DMS153 (cell line): ENCODE data around the gene XCR1.
"Not testable (repeated sequence)": the region's sequence is repeated elsewhere in the genome, so short reads cannot be mapped to it uniquely, and the experiment has no call there.

Source experiments
- DNase-seq: peaks from one replicate; lab custom pipeline; 2025; lab: John Stamatoyannopoulos, UW

Gene XCR1

DNA sequence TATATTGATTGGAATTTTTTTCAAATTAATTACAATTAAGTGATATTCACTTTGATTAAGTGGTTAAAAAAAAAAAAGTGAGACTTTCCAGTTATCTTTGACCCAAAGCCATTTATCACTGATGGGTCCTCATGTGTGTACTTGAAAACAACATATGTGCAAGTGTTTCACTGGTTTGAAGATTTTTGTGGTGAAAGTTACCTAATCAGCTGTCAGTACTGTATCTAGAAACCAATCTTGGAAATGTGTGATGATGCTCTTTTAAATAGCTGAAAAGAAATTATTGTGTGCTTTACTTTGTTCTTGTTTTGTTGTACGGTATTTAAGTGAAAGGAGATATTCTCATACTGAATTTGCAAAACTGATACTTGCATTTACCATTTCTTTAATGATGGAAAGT, 11.6 kb upstream of the XCR1 start:
- no peak for DNase-seq

DNA sequence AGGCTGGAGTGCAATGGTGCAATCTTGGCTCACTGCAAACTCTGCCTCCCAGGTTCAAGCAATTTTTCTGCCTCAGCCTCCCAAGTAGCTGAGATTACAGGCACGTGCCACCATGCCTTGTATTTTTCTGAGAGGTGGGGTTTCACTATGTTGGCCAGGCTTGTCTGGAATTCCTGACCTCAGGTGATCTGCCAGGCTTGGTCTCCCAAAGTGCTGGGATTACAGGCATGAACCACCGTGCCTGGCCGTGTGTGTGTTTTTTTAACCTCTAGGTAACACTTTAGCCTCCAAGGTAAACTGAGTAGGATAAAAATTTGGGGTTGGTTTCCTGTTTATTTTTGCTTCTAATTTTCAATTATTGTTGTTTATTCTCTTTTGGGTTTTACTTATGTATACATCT, 10.8 kb upstream of the XCR1 start:
- not testable (repeated sequence) for DNase-seq

DNA sequence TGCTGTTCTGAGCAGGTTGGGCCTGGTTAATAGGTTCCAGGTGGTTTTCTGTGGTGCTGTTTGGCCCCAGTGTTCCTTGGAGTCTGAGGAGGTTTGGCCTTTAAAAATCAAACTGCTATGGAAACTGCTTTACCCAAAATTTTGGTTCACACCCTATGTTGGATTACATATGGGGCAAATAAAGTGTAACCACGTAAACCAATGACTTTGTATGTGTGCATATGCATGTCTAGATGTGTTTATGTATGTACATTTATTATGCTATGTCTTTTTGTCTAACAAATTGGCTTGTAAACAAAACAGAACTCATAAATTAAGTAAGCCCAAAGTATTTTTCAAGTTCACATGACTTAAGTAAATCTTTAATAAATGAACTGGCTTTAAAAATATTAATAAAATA, 8.9 kb upstream of the XCR1 start:
- DNase-seq: no peak

DNA sequence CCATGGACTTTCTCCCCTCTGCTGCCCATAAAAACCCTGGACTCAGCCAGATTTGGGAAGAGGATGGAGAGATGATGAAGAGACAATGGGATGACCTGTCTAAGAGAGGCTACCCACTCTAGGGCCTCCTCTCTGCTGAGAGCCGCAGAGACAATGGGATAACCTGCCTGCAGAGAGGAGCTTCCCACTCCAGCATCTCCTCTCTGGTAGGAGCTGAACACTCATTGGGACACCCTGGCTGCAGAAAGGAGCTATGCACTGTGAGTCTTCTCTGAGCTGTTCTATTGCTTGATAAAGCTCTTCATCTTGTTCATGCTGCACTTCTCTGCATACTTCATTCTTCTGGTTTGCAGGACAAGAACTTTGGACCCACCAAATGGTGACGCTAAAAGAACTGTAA, 4.5 kb upstream of the XCR1 start:
- DNase-seq: no peak

DNA sequence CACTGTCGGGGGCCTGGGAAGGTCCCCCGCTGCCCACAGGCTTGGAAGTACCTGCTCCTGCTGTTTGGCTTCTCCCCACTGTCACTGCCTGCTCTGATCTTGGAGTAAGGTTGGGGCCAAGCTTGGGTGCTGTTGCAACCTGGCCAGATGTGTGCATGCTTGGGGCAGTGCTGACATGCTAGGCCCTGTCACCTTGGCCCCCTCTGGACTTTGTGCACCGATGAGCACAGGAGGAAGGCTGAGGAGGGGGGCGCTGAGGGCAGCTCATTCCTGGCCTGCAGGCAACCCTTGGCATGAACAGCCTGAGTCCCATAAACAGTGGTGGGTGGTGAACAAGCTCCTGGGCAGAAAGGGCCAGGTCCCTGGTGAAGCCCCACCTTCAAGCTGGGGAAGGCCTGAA, 4.0 kb upstream of the XCR1 start:
- no peak for DNase-seq

DNA sequence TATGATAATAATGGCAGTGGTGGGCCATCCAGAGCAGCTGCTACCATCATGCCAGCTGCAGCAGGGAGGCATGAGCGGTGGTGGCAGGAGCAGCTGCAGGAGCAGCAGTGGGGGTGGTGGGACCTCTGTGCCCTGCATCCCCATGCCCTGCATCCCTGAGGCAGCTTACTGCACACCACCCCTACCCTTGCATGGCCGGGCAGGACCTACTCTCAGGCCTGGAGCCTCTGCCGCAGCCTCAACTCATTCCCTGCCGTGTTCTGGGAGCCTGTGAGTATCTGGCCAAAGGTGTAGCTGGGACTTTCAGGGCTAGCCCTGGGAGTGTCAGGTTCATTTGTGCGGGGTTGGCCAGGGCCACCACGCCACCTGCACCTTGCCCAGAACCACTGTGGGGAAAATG, 3.3 kb upstream of the XCR1 start:
- DNase-seq: no peak

DNA sequence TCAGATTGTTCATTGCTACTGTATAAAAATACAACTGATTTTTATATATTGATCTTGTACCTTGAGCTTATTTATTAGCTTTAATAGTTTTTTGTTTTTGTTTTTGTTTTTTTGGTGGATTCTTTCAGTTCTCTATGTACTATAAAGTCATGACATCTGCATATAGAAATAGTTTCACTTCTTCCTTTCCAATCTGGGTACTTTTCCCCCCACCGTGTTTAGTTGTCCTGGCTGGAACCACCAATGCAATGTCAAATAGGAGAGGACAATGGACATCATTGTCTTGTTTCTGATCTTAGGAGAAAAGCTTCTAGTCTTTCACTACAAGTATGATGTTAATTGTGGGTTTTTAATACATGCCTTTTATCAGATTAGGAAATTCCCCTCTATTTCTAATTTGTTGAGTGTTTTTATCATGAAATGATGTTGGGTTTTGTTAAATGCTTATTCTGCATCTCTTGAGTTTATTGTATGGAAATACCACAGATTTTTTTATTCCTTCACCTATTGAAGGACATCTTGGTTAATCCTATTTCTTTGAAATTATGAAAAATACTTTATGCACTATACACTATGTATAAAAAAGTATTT, 2.8 kb upstream of the XCR1 start:
- DNase-seq: no peak

DNA sequence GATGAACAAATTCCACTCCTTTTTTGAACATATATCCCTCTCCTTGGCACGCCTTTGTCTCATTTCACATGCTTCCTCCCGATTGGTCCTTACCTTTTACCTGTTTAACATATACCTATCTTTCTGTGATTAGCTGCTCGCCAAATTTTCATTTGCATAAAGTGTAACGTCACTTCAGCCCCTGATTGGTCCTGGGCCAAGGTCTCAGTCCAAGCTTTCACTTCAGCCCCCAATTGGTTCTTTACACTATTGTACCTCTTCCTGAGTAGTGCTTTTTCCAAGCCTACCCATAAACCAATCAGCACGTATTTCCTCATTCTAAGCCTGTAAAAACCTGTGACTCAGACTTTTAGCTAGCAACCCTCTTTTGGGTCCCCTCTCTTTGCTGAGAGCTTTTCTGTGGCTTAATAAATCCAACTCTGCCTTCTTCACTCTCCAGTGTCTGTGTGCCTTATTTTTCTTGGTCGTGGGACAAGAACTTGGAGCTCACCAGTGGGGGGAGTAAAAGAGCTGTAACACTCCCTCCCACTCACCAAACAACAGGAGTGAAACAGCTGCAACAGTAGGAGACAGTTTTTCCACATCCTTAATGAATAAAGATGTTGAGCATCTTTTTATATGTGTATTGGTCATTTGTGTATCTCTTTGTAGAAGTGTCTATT, 584 bp upstream of the XCR1 start:
- no peak for DNase-seq

DNA sequence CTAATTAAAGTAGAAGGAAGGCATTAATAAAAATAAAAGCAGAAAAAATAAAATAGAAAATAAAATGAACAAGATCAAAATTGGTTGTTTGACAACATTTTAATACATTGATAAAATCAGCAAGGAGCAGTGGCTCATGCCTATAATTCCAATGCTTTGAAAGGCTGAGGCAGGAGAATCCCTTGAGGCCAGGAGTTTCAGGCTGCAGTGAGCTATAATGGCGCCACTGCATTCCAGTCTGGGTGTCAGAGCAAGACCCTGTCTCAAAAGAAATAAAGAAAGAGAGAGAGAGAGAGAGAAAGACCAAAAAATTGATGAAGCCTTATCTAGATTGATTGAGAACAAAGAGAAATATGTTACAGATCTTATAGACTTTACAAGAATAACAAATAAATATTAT, 2.1 kb downstream of the XCR1 start:
- no peak for DNase-seq

DNA sequence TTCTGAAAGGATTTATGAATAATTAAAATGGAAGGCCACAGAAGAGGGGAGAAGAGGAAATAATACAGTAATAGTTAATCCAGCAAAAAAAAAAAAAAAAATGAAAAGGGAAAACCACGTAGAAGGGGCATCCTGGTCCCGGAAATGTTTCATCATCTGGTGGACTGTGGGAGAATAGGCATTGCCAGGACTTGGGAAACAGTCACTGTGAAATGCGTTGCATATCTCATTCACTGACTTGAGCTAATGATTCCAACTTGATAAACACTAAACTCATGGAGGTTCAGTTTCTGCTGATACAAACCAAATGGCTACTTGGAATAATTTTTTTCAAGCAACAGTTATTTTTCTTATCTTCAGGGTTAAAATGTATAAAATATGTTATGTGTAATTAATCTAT, 3.2 kb downstream of the XCR1 start:
- DNase-seq: no peak

DNA sequence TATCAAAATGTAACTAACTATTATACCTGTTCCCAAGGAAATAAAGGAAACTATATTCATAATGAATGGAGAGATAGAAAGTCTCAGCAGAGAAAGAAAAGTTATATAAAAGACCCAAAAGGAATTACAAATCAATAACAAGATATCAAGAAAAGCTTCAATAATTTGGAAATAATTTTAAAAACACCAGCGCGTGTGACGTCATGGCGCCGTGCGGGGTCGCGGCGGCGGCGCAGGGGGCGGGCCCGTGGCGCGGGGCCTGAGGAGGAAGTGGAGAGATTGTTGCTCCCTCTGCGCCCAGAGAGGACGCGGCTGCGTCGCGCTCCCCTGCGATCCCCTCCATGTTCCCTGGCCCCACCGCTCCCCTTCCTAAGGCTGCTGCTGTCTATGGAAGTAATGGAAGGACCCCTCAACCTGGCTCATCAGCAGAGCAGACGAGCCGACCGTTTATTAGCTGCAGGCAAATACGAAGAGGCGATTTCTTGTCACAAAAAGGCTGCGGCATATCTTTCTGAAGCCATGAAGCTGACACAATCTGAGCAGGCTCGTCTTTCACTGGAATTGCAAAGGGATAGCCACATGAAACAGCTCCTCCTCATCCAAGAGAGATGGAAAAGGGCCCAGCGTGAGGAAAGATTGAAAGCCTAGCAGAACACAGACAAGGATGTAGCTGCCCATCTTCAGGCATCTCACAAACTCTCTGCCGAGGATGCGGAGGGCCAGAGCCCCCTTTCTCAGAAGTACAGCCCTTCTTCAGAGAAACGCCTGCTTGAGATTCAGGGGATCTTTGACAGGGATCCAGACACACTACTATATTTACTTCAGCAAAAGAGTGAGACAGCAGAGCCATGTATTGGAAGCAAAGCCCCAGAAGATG, 4.1 kb downstream of the XCR1 start:
- DNase-seq: no peak

DNA sequence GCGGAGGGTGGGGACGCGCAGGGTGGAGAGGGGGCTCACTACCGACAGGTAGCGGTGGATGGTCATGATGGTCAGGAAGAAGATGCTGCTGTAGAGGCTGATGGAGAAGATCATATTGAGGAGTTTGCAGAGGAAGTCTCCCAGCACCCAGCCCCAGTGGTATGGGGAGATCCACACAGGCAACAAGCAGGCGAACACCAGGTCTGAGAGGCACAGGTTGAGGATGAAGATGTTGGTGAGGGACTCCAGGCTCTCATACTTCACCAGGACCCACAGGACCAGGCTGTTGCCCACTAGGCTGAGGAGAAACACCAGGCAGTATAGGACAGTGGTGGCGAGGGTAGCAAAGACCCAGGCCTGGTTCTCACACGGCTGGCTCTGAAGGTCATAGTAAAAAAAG, 5.8 kb downstream of the XCR1 start:
- no peak for DNase-seq

DNA sequence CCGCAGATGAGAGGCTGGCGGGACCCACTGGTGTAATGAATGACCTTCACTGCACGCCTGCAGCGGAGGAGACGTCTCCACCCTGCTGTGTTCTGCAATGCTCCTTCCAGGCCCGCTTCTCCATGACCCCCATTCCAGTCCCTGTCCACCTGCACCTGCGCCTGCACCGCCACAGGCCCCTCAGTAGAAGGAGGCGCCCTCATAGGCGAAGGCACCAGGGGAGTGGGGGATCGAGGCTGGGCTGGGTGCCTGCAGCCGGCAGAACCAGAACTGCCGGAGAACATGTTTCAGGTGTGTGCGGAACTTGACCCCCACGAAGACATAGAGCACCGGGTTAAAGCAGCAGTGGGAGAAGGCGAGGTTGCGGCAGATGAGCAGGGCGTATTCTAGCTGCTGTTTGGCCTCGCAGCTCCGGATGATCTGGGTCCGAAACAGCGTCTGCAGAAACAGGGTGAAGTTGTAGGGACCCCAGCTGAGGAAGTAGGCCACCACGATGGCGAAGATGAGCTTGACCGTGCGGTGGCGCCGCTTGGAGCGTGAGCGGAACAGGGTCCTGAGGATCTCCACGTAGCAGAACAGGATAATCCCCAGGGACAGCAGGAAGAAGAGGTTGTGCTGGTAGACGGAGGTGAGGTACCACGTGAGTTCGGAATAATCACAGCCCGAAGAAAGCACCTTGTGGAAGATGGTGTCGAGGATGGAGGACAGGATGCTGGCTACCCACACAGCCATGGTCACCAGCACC, 6.3 kb downstream of the XCR1 start:
- DNase-seq: no peak

DNA sequence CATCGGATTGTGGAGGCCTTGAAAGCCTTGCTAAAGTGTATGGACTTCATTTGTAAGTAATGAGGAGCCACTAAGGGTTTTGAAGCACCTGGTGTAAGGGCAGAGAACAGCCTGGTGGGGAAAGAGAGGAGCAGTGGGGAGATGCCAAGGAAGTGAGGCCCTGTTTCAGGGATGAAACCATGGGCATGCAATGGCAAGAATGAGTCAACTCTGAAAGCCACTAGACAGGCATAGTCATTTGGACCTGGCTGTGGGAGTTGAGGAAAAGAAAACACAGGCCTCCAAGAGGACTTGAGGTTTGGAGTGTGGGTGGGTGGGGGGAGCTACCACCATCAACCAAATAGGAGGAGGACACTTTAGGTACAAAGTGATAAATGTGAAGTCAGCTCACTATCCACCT, 7.6 kb downstream of the XCR1 start:
- DNase-seq: no peak

DNA sequence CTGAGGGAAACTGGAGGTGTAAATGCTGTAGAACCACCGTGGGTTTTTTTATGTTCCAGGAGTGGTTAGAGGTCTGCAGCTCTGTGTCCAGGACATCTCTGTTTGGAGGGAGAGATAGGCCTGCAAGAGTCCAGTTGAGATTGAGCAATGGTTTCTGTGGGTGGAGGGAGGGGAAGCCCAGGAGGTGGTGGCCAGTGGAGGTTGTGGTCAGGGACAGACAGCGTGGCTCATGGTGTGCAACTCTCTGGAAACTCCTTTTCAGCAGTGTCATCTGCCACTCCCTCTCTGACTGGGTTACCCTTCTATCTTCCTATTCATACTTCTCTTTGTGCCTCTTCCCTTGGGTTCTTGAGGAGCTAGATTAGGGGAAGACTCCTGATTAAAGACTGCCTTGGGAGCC, 9.6 kb downstream of the XCR1 start:
- DNase-seq: no peak

DNA sequence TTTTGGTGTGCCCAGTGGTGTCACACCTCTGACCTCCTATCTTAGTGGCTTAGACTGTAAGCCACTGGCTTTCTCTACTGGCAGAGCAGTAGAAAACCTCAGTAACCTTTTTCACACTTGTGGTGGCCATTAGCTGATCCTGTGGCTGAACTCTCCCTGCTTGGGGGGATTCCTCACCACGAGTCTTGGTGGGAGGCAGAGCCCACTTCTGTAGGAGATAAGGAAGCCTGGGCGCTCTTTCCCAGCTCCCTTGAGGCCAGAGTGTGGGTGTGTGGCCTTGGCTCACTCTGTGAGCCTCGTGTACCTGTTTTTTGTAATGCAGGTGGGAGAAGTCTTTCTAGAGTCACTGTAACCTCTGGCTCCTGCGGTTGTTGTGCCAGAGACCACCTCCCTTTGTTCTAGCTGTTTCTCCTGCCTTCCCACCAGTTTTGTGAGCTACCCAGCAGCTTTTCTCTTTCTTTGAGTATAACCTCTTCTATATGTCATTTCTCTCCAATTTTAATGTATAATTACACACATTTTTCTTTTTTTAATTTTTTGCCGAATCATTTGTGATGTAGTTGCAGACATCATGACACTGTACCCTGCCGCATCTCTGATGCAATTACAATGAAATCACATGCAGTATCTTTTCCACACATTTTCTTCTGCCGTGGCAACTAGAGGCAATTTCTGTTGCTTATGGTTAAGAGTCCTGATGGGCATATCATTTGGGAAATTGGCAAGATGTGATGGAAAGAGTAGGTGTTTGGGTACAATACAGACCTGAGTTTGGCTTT, 13.8 kb downstream of the XCR1 start:
- DNase-seq: no peak

DNA sequence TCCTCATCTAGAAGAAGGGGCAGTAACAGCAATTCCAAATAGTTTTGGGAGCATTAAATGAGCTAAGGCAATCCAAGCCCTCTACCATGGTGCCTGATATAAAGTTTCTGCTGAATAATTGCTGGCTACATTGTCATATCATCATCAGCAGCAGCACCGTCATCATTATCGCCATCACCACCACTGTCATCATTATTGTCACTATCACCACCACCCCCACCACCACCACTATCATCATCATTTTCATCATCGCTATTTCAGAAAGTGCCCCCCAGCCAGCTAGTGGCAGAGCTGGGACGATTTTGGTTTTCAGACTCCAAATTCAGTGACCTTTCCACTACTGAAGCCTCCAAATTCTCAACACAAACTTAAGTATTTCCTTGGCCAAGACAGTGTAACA, 15.0 kb downstream of the XCR1 start:
- DNase-seq: no peak

DNA sequence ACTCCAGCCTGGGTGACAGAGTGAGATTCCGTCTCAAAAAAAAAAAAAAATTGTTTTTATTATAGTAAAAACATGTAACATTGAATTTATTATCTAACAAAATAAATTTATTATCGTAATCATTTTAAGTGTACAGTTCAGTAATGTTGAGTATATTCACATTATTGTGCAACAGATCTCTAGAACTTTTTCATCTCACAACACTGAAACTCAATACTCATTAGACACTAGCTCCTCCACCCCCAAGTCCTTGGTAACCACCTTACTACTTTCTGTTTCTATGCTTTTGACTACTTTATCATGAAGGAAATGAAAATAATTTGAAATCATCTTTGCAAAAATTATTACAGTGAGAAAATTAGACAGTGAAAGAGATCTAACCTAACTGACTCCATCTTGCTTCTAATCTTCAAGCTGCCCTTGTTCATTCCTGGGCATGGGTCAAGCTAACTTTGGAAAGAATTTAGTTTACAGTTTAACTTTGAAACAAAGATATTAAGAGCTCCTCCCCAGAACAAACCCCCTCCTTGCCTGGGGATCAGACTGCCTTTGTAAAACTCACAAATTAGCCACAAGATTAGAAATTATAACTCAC, 16.7 kb downstream of the XCR1 start:
- DNase-seq: no peak

DNA sequence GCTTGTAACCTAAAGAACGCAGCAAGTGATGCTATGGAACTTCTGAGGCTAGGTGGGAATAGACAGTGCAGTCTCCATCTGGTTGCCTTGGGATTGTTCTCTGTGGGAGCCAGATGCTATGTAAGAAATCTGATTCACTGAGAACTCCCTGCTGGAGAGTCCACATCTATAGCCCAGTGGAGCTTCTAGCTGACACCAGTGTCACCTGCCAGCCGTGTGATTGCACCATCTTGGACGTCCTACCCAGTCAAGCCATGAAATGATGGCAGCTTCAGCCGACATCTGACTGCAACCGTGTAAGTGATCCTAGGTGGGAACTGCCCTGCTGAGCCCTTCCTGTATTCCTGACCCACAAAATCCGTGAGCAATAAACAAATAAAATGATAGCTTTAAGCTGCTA, 19.2 kb downstream of the XCR1 start:
- DNase-seq: no peak

DNA sequence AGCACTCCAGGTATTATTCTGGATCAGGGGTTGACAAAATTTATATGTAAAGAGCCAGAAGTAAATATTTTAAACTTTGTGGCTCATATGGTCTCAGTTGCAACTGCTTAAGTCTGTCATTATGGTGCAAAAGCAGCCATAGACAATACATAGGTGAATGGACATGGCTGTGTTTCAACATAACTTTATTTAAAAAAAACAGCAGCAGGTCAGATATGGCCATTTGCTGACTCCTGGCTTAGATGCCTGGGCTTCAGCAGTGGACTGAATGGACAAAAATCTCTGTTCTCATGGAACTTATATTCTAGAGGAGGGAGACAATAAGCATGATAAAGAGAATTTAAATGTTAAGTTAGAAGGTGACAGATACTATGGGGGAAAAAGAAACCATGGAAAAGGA, 20.0 kb downstream of the XCR1 start:
- no peak for DNase-seq

DNA sequence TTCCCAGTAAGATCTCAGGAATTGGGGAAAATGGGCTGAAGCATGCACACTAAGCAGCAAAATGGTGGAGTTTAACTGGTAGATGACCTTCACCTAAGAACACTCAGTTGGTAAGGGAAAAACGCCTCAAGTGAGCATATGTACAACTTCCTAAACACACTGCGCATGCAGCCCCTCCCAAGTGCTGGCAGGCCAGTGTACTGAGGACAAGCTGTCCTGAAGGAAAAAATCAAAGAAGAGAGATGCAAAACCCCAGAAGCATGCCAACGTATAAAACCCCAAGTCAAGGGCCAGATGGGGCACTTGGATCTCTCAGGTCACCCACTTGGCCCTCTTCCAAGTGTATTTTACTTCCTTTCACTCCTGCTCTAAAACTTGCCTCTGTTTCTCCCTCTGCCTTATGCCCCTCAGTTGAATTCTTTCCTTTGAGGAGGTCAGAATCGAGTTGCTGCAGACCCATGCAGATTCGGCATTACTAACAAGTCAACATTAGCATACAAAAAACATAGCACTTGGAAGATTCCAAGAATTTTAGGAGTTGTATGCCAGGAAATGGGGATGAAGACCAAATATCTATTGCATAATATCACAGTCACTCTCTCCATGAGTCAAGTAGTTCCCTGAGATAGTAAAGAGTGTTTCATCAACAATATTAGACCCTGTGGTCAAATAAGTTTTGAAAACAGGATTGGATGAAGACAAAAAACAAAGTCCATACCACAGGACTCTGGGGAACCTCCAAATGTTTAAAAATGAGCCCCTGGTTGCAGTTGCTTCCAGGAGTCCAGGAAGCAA, 20.8 kb downstream of the XCR1 start:
- DNase-seq: no peak
